ENCODE data around the gene CEACAM4.

- TF ChIP-seq CTCF (IDR thresholded peaks at IDR 0.05; ENCODE audit: low read depth, low read length), result no peak
- TF ChIP-seq MAX (IDR thresholded peaks at IDR 0.05; ENCODE audit: low read depth, low read length), result no peak
These were observed 31.0 kb downstream of the CEACAM4 start for GRCh38 chr19:41595890-41596280.
